Common myeloid progenitor, CD34-positive (primary cell): ENCODE data around the gene ADAR.
A peak's percentile ranks its signal among the peaks of the same experiment; 100 is the strongest.

Experiments used
- CTCF ChIA-PET: fragments of 350-600 bp; sonication (Branson Sonifier 250); formaldehyde crosslinking; loops from one replicate; lab custom pipeline; 2021; ENCODE audit warnings: antibody characterized with exemption; lab: Charles Lee
- POLR2A ChIA-PET: fragments of 350-600 bp; sonication (Branson Sonifier 250); formaldehyde crosslinking; loops from one replicate; lab custom pipeline; 2021; ENCODE audit warnings: antibody characterized with exemption; lab: Charles Lee
- DNase-seq, 3 donors: peaks; one replicate each; pipeline versions ENCODE4 v3.0.0 to v3.0.0-alpha.2; 2013
- H3K27ac ChIP-seq, 2 experiments: 1 replicate in 1 of 2; 2 replicates in 1 of 2; pipeline ENCODE4 v1.7.0; 2013; ENCODE audit warnings: inconsistent platforms in 2 of 2, low read length in 2 of 2, mild to moderate bottlenecking in 2 of 2, low read depth in 1 of 2, moderate library complexity in 1 of 2; ENCODE audit not compliant: severe bottlenecking in 2 of 2, insufficient read depth in 1 of 2, poor library complexity in 1 of 2
- H3K27me3 ChIP-seq, 5 experiments: replicated peaks in 2 of 5; 1 replicate in 3 of 5; 2 replicates in 2 of 5; pipeline versions ENCODE4 v1.6.1 to v1.7.0; 2013; ENCODE audit warnings: low read length in 4 of 5, mild to moderate bottlenecking in 2 of 5, moderate library complexity in 2 of 5, inconsistent platforms in 1 of 5; ENCODE audit not compliant: insufficient read depth in 5 of 5, control insufficient read depth in 4 of 5
- H3K36me3 ChIP-seq, 4 experiments: 1 replicate in 2 of 4; 2 replicates in 2 of 4; pipeline versions ENCODE4 v1.6.1 to v1.7.0; 2013; ENCODE audit warnings: low read length in 3 of 4, control low read depth in 1 of 4, mild to moderate bottlenecking in 1 of 4; ENCODE audit not compliant: control insufficient read depth in 4 of 4, insufficient read depth in 4 of 4
- H3K4me1 ChIP-seq, 4 experiments: 1 replicate in 3 of 4; 2 replicates in 1 of 4; pipeline versions ENCODE4 v1.6.1 to v1.7.1; 2013; ENCODE audit warnings: low read length in 3 of 4, mild to moderate bottlenecking in 3 of 4, control low read depth in 1 of 4, inconsistent platforms in 1 of 4, moderate library complexity in 1 of 4; ENCODE audit not compliant: control insufficient read depth in 4 of 4, insufficient read depth in 4 of 4; ENCODE audit errors: control extremely low read depth in 1 of 4
- H3K4me3 ChIP-seq, 7 experiments: 1 replicate in 4 of 7; 2 replicates in 3 of 7; pipeline versions ENCODE4 v1.5.1 to v1.7.0; 2013; ENCODE audit warnings: mild to moderate bottlenecking in 7 of 7, low read length in 6 of 7, moderate library complexity in 6 of 7, inconsistent platforms in 2 of 7, low read depth in 2 of 7, control low read depth in 1 of 7; ENCODE audit not compliant: insufficient read depth in 4 of 7, control insufficient read depth in 1 of 7; ENCODE audit errors: extremely low read depth in 1 of 7
- H3K9me3 ChIP-seq, 5 experiments: 1 replicate in 4 of 5; 2 replicates in 1 of 5; pipeline versions ENCODE4 v1.6.1 to v1.7.1; 2013; ENCODE audit warnings: low read length in 4 of 5, mild to moderate bottlenecking in 2 of 5, inconsistent platforms in 1 of 5, low read depth in 1 of 5, moderate library complexity in 1 of 5; ENCODE audit not compliant: control insufficient read depth in 4 of 5, insufficient read depth in 2 of 5; ENCODE audit errors: control extremely low read depth in 1 of 5
- WGBS: methylation state at CpG from one replicate; pipeline ENCODE4 v1.1.5; 2013; ENCODE audit not compliant: insufficient coverage; 5-methylcytosine and 5-hydroxymethylcytosine counted together

ADAR gene

GRCh38 chr1:154624746-154625643 lies 17.0 kb upstream of the ADAR start:
- Histone ChIP-seq H3K27me3 (no peaks in the 10 kb centered on the region), H3K9me3 (peaks cover 0 to 4% (median 0%) of the 10 kb centered on the region in 5 experiments), H3K27ac (no peak overlapping the region), H3K4me1 (peaks cover 10 to 48% (median 29%) of the 10 kb centered on the region in 4 experiments), H3K4me3 (no peak overlapping the region), H3K36me3 (peaks cover 0 to 5% (median 2%) of the 10 kb centered on the region in 4 experiments)
- ChIA-PET POLR2A (no interaction called here), CTCF (interaction anchor here (2.3 to 3.5 kb wide), 2 partner anchors 15 to 19 kb away, joined by 10 to 15 read pairs; partner anchors contain the start of gene ADAR)
- DNase-seq = no peak
- WGBS = 97% methylated on average over 7 of the region's 8 CpGs

- Histone ChIP-seq H3K4me1 (peaks cover 8 to 44% (median 31%) of the 10 kb centered on the region in 4 experiments), H3K4me3 (no peak overlapping the region), H3K36me3 (peaks cover 1 to 6% (median 3%) of the 10 kb centered on the region in 4 experiments), H3K27ac (no peak overlapping the region), H3K27me3 (no peaks in the 10 kb centered on the region), H3K9me3 (no peaks in the 10 kb centered on the region)
- DNase-seq = peak in 2 of 3 donors; percentile 43 to 55
- CTCF ChIA-PET = interaction anchor here (2.3 to 3.5 kb wide), 2 partner anchors 14 to 18 kb away, joined by 10 to 15 read pairs; partner anchors contain the start of gene ADAR
- 10% methylated on average over 2 of the region's 3 CpGs for WGBS
- POLR2A ChIA-PET = interaction anchor here (0.5 kb wide), 1 partner anchor 67 kb away, joined by 4 read pairs; no protein-coding TSS in a partner anchor
These were observed 15.4 kb upstream of the ADAR start for GRCh38 chr1:154623358-154623757.

GRCh38 chr1:154622503-154623039 lies 14.6 kb upstream of the ADAR start:
- H3K4me1 ChIP-seq = peaks cover 8 to 43% (median 29%) of the 10 kb centered on the region in 4 experiments
- no peak for DNase-seq
- ChIA-PET CTCF (interaction anchor here (3.5 kb wide), 1 partner anchor 13 kb away, joined by 15 read pairs; the partner anchor contains the start of gene ADAR), POLR2A (interaction anchor here (0.6 kb wide), 1 partner anchor 181 kb away, joined by 3 read pairs; no protein-coding TSS in a partner anchor)
- H3K9me3 ChIP-seq = no peaks in the 10 kb centered on the region
- no peak overlapping the region for H3K4me3 ChIP-seq
- peaks cover 1 to 8% (median 3%) of the 10 kb centered on the region in 4 experiments for H3K36me3 ChIP-seq
- no peaks in the 10 kb centered on the region for H3K27me3 ChIP-seq
- no peak overlapping the region for H3K27ac ChIP-seq

- Histone ChIP-seq H3K4me3 (no peak overlapping the region), H3K9me3 (no peaks in the 10 kb centered on the region), H3K27ac (peak overlapping the region in 1 of 2 experiments; percentile 17), H3K27me3 (no peaks in the 10 kb centered on the region), H3K4me1 (peaks cover 7 to 39% (median 24%) of the 10 kb centered on the region in 4 experiments), H3K36me3 (peaks cover 1 to 8% (median 3%) of the 10 kb centered on the region in 4 experiments)
- WGBS = 89% methylated on average over 4 of the region's 5 CpGs
- ChIA-PET POLR2A (interaction anchor here (0.6 kb wide), 1 partner anchor 15 kb away, joined by 3 read pairs; no protein-coding TSS in a partner anchor), CTCF (interaction anchor here (3.5 kb wide), 1 partner anchor 12 kb away, joined by 15 read pairs; the partner anchor contains the start of gene ADAR)
- DNase-seq = peak in 1 of 3 donors; percentile 32
These were observed 13.9 kb upstream of the ADAR start for GRCh38 chr1:154621875-154622274.

- no CpG with 5 or more reads among the region's 3 CpGs for WGBS
- no peak for DNase-seq
- H3K9me3 ChIP-seq = no peaks in the 10 kb centered on the region
- no peaks in the 10 kb centered on the region for H3K27me3 ChIP-seq
- no peak overlapping the region for H3K4me3 ChIP-seq
- H3K27ac ChIP-seq = no peak overlapping the region
- peaks cover 2 to 29% (median 15%) of the 10 kb centered on the region in 4 experiments for H3K4me1 ChIP-seq
- CTCF ChIA-PET = interaction anchor here (0.8 to 1.3 kb wide), 3 partner anchors 10 to 49 kb away, joined by 3 to 4 read pairs (median 3); no protein-coding TSS in a partner anchor
- peaks cover 1 to 11% (median 3%) of the 10 kb centered on the region in 4 experiments for H3K36me3 ChIP-seq
- POLR2A ChIA-PET = no interaction called here
These were observed 12.8 kb upstream of the ADAR start for GRCh38 chr1:154620751-154621150.

GRCh38 chr1:154619181-154619948 lies 11.4 kb upstream of the ADAR start:
- 89% methylated on average over 4 of the region's 5 CpGs for WGBS
- no peak for DNase-seq
- Histone ChIP-seq H3K4me1 (peaks cover 2 to 31% (median 15%) of the 10 kb centered on the region in 4 experiments), H3K36me3 (peaks cover 1 to 11% (median 3%) of the 10 kb centered on the region in 4 experiments), H3K9me3 (no peaks in the 10 kb centered on the region), H3K4me3 (no peak overlapping the region), H3K27ac (no peak overlapping the region), H3K27me3 (no peaks in the 10 kb centered on the region)
- ChIA-PET POLR2A (no interaction called here), CTCF (interaction anchor here (1.3 kb wide), 1 partner anchor 50 kb away, joined by 3 read pairs; no protein-coding TSS in a partner anchor)
